Brain pericyte (primary cell): ENCODE data around the gene TSPAN4.
A peak's percentile ranks its signal among the peaks of the same experiment; 100 is the strongest.

ENCODE experiments used
- DNase-seq: peaks from one replicate; pipeline ENCODE4 v3.0.0-alpha.2; 2012; ENCODE audit warnings: low read depth, low spot score

TSPAN4 gene

GRCh38 chr11:842370-843002 is at the start of gene TSPAN4, which contains the start of gene POLR2L:
TSS of gene TSPAN4 (plus strand) at chr11:842852. CDS start at chr11:850305, 7,453 bp downstream.
TSS of gene POLR2L (minus strand) at chr11:842529. CDS start at chr11:842508, 21 bp downstream.
- DNase-seq: no peak

- DNase-seq: no peak
Measured at GRCh38 chr11:792873-793272, 49.8 kb upstream of the TSPAN4 start.

DNA sequence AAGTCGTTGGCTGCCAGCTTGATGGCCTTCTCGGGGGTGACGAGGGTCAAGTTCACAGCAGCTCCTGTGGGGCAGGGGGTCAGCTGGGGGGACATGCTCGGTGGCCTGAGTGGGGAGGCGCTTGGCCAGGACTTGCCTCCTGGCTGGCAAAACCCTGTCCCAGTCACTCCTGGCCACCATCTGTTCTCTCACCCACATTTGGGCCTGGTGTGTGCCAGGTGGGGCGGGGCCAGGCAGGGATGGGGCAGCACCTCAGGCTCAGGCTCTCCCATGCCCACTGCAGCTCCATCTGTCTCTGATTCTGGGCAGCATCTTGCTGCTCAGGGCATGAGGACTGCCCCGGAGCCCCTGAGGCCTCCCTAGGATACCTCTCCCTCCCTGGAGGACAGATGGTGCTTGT is 49.1 kb upstream of the TSPAN4 start:
- DNase-seq: no peak

DNA sequence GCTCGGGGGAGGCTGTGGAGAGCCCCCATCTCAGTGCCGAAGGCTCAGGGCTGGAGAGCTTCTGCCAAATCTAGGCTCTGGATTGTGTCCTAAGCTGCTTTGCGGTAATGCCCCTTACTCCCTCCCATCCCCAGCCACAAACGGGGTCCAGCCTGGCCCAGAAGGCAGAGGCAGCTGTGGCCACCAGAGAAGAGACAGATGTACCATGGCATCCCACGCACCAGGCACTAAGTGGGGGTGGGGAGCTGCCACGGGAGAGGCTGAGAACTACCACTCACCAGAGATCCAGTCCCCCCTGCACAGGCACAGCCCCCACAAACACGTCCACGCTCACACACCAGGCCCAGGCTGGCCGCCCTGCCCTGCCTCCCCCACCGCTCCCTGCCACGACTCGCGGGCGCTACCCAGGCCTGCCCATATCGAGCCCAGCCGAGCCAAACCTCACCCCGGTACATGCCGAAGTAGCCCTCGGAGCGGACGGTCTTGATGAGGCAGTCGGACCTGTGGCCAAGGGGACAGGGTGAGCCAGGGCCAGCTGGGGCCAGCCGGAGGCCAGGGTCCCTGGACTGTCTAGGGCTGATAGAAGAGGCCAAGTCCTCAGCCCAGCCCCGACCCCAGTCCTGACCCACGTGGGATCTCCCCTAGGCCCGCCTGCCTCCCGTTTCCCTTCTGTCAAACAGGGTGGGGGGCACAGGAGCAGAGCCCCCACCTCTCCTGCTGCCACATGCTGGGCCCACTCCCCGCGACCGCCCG is 48.5 kb upstream of the TSPAN4 start:
- DNase-seq: no peak

GRCh38 chr11:794766-795633 is 47.7 kb upstream of the TSPAN4 start:
- no peak for DNase-seq

DNA sequence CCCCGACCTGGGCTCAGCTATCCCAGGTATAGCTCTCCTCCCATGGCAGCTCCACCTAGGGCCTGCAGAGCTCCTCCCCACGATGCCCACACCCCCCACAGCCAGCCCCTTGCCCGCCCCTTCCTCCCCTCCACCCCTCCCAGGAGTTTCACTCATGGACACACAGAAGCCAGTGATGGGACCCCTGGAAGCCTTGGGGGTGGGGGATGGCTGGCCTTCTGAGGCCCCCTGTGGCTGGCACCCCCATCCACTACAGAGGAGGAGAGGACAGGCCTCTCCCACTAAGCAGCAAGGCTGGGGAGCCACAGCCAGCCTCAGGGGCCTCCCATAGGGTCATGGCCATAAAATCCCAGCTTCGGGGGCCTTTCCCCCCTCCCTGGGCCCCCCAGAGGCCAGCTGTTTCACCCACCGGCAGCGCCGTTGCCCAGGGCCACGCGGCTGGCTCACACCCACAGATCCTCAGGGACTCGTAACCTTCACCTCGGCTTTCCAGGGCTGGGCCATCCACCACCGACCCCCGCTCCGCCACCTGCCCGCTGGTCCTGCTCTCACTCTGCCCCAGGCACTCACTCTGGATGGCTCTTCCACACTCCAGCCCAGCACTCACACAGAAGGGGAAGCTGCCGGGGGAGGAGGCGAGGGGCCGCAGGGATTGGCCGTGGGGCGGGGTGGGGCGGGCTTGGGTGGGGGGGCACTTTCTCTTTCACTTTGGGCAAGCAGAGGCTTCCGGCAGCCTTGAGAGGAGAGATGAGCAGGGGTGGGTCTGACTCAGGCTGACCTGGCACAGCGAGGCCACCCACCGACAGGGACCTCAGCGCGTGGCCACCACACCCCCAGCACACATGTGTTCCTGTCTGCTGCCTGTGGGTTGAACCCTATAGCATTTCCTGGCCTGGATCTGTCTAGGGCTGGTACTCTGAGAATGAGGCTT is 46.8 kb upstream of the TSPAN4 start:
- no peak for DNase-seq

DNA sequence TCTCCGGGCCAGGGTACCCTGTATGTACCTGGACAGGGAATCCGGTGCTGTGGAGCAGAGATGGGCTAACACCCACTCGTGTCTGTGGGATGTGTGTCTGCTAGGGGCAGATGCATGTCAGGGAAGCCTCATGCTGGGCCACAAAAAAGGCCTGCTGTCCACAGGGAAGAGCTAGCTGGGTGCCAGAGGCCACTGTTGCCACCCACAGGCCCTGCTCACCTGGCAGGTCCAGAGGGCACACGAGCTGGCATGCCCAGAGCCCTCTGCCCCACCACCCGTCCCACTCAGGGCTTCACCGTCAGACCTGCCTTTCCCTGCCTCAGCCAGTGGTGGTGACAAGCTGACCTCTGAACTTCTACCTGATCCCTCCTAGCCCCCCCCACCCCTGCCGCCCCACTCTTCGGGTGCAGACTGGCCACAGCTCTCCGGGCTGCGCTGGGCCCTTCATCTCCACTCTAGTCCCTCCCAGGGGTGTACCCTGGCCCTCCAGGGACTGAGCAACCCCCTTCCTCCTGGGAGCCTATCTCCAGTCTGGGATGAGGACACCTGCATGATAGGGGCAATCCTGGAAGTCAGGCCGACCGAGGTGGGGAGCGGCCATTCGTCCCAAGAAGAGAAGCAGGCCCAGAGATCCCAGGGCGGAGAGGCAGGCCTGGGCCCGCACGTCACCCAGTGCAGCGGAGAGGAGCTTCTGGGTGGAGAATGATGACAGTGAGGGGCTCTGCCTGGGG is 45.9 kb upstream of the TSPAN4 start:
- no peak for DNase-seq

DNA sequence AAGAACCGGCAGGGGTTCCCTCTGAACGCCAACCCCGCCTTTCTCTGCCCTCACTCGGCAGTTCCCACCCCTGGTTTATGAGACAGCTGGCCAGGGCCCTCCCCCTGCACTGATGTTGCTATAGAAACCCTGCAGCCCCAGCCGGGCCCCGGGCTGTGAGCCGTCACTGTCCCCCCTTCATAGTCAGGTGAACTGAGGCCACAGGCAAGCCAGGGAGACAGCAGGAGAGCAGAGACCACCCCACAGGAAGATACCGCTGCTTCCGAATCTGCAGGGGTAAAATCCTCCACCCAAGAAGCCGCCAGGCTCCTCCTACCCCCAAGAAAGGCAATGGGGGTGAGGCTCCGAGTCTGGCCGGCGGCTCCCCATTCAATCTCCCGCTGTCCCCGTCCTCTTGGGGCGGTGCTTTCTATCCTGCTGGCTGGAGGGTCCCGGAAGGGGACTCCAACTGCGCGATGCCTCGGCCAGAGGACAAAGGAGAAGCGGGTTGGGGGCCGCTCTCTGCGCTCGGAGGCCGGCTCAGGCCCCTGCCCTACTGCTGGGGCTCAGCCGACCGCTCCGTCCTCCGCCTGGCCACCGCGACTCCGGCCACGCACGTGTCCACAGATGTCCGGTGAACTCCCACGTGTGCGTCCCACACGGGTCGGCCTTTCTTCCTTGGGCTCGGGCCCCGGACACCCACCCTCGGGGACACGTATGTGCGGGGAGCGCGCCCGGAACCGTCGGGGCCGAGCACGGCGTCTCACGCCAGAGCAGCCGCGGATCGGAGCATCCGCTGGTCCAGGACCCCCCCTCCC is 45.2 kb upstream of the TSPAN4 start:
- DNase-seq: peak; percentile 84

- DNase-seq: no peak
Measured at GRCh38 chr11:798093-798713, 44.4 kb upstream of the TSPAN4 start, which contains the start of gene SLC25A22. TSS of gene SLC25A22 (minus strand) at chr11:798281. CDS start at chr11:795006, 3,275 bp downstream.

- DNase-seq: no peak
Measured at GRCh38 chr11:799641-800316, 42.9 kb upstream of the TSPAN4 start.

- no peak for DNase-seq
Measured at GRCh38 chr11:800473-800872, 42.2 kb upstream of the TSPAN4 start.

GRCh38 chr11:801097-801780 is 41.4 kb upstream of the TSPAN4 start:
- no peak for DNase-seq

GRCh38 chr11:802018-802617 is 40.5 kb upstream of the TSPAN4 start:
- no peak for DNase-seq

DNA sequence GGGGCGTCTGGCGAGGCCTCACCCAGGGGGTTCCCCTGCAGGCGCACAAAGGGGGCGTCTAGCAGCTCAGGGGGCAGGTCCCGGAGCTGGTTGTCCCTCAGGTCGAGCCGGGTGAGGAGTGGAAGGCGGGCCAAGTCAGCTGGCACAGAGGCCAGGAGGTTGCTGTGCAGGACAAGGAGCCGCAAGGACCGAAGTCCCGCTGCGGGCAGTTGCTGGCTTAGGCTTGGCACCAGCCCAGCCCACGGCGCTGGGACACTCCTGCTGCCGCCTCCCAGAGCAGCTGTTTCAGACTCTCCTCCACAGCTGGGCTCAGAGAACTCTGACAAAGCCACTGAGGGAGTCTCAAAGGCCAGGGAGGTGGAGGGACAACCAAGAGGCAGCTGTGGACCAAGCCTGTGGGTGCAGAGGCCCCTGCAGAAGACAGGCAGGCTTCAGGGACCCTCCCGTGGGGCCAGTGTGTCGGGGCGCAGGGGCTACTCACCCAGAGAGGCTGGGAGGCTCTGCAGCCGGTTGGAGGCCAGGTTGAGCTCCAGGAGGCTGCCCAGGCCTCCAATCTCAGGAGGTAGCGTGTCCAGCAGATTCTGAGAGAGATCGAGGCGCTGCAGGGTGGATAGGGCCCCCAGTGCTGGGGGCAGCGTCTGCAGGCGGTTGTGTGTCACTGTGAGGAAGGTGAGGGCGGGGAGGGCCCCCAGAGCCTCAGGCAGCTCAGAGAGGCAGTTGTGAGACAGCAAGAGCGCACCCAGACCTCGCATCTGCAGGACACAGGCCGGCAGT is 39.8 kb upstream of the TSPAN4 start:
- no peak for DNase-seq

DNA sequence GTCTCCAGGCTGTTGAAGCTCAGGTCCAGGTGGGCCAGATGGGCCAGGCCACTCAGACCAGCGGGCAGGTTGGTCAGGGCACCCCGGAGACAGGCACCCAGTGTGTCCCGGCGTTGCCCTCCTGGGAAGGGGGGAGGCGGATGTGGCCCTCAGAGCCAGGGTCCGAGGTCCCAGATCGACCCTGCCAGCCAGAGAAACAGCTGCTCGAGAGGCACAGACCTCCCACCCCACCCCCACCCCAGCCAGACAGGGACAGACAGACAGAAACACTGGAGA is 39.2 kb upstream of the TSPAN4 start:
- no peak for DNase-seq

DNA sequence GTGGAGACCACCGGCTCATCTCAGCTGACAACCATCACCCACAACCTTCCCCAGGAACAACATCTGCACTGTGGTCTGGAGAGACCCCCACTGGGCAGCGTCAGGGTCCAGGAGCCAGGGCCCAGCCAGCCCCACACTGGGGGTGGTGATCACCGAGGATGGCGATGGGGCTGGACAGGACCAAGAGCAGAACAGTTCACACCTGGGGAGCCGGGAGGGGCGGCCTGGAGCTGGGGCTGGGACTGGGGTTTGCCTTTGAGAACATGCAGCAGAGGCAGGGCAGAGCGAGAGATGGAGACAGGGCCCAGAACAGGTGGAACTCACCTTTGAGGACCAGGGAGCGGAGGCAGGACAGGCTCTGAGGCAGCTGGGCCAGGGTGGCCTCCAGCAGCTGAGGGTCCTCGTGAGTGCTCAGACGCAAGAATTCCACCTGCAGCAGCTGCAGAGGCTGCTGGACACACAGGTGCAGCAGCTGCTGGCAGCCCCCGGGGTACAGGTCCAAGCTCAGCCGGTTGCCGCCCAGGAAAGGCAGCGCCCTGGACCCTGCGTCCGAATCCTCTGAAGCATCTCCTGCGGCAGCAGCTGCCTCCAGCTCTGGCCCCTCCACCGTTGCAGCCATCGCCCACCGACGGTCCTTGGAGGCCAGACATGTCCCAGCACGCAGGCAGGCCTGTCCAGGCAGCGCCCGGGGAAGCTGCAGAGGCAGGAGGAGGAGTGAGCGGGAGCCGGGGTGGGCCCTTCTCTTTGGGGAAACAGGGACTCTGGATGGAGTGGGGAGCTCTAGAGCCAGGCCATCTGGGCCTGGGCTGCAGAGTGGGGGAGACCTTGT is 38.7 kb upstream of the TSPAN4 start:
- no peak for DNase-seq
